GM21717 (cell line): ENCODE data around the gene FREM2.

Experiments
- ATAC-seq: cut with Tn5 transposase; IDR thresholded peaks from one replicate; pipeline ENCODE4 v1.9.1; 2021; ENCODE audit warnings: mild to moderate bottlenecking, moderate library complexity; ENCODE audit not compliant: unreplicated experiment

FREM2 gene

DNA sequence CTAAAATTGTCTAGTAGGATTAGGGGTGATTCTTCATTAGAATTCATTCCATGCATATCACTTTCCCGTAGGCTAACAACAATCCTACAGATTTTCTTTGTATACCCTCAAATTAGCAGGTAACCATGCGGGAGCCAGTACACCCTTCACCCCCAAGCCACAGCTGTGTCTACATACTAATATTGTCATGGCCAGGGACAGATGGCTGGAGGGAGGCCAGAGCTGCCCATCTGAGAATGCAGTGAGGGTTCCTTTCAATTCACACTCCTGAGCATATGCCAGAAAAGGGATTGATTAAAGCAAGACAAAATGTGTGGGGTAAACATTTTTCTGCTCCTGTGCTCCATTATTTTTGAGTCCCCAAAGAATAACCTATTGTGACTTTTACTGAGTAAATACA is 68.9 kb downstream of the FREM2 start:
- ATAC-seq: no peak

- no peak for ATAC-seq
Measured at GRCh38 chr13:38758277-38758676, 71.4 kb downstream of the FREM2 start.

DNA sequence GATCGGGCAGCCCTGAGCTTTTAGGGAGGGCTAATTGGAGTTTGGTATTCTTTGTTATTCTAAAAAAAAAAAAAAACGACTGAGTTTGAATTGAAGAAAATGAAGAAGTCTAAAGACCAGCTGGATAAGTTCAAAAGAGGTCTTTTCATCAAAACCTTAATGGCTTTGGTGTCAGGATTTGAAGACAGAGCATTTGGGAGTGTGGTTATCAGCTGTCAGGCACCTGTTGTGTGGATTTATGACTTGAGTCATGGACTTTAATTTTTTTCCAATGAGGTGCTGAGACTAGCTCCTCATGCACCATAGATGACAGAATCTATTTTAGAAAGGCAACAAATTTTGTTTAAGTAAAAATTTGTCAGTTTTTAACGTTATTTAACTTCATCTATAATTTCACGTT is 72.5 kb downstream of the FREM2 start:
- no peak for ATAC-seq

GRCh38 chr13:38763446-38764381 is 76.8 kb downstream of the FREM2 start:
- no peak for ATAC-seq

GRCh38 chr13:38766799-38767198 is 79.9 kb downstream of the FREM2 start:
- no peak for ATAC-seq

DNA sequence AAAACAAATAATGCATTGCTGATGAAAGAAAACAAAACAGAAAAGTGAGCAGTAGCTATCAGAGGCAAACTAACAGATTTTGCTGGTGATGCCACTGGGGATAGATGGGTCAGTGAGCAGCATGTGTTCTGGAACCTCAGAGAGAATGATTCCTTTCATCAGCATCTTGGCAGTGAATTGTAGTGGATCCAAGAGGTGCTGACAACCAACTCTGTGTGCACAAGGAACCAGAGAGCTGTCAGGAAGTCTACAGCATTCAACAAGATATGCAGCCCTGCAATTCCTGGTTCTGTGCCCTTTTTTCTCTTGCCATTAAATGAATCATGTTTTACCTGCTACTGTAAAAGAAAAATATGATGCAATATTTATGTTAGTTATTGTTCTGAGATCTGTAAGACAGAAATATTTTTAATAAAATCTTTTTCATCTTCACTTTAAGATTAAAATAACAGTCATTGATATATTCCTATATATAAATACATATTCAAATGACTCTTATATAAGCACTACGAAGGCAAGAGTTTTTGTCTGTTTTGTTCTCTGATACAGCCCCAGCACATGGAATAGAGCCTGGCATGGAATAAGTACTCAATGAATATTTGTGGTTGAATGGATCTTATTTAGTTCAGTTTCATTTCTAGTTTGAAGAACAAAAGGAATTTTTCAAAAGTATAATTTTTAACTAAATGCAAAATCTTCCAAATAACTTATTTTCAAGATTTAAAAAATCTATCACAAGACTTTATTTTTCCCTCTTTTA is 80.8 kb downstream of the FREM2 start:
- ATAC-seq: no peak

DNA sequence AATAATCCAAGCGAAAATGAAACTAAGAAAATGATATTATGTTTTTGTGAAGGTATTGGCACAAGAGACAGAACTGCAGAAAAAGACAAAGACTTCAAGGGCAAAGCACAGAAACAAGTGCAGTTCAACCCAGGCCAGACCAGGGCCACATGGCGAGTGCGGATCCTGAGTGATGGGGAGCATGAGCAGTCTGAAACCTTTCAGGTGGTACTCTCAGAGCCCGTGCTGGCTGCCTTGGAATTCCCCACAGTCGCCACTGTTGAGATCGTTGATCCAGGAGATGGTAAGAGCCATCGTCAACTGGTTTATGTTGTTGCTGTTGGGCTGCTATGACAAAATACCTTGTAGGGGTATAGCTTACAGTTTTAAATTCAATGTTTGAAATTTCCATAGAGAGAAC is 82.6 kb downstream of the FREM2 start:
- ATAC-seq: no peak

- no peak for ATAC-seq
Measured at GRCh38 chr13:38775085-38775484, 88.2 kb downstream of the FREM2 start.

DNA sequence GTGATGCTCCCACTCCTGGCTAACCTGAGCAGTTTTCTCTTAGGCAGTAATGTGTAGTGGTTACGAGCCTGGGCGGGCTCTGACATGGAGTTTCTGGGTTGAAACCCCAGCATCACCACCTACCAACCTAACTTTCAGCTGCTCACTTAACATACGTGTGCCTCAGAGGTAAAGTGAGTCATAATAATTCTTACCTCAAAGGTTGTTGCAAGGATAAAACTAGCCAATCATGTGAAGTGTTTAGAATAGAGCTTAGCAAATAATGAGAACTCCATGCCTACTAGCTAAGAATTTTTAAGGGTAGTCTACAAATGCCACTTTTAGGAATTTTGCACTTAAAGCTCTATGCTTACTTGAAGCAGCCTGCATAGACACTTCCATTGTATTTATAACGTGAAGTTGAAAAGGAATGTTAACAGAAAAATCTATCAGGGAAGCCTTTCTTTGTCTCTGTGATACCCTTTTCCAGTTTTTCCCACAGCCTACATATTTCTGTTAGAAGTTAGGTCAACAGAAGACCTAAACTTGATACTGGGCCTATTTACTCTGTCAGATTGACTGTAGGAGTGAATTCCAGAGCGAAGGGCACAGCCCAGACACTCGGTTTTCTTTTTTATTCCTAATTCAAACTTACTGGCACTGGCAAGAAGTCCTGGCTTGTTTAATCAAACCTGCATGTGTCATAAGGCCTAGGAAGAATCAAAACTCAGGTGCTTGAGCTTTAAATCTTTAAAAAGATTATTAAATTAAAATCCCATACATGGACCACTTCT is 90.7 kb downstream of the FREM2 start:
- no peak for ATAC-seq

GRCh38 chr13:38781539-38781938 is 94.7 kb downstream of the FREM2 start:
- ATAC-seq: no peak

- ATAC-seq: no peak
Measured at GRCh38 chr13:38784036-38784880, 97.4 kb downstream of the FREM2 start.

DNA sequence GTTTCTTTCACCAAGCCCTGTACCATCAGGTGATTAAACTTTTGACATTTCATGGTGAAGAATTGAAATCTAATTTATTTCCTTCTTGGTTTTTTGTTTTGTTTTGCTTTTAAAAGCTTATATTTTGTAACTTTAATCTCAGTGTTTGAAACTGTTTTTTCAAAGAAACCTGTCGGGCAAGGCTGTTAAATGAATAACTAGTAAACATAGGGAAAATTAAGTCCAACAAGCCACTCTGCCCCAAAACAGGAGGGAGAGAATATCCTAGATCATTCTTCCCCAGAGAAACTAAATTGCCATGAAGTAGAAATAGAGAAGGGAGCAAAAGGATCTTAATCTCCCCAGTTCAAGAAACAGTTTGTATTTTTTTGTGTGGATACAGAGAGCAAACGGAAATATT is 98.2 kb downstream of the FREM2 start:
- no peak for ATAC-seq

- no peak for ATAC-seq
Measured at GRCh38 chr13:38785490-38785889, 98.6 kb downstream of the FREM2 start.

DNA sequence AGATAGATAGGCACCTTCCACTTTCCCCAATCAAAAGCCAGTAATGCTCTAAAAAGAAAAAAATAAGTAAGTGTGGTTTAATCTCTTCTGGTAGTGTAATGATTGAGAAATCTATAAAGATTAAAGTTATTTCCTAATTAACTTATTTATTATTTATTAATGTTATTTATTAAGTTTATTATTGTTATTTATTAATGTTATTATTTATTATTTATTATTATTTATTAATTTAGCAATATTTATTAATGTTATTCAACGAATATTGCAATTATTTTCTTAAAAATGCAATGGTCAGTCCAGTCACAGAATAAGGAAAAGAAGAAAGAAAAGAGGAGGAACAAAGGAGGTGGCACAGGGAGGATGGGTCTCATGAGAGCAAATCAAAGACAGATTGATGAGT is 100.7 kb downstream of the FREM2 start:
- no peak for ATAC-seq

DNA sequence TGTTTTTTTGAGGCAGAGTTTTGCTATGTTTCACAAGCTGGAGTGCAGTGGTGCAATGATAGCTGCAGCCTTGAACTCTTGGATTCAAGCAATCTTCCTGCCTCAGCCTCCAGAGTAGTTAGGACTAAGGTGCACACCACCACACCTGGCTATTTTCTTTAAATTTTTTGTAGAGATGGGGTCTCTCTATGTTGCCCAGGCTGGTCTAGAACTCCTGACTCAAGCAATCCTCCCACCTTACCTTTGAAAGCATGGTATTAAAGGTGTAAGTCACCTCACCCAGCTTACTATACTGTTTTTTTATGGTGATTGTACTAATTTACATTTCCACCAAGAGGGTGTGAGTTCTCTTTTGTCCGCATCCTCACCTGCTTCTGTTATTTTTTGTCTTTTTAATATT is 110.0 kb downstream of the FREM2 start:
- no peak for ATAC-seq

DNA sequence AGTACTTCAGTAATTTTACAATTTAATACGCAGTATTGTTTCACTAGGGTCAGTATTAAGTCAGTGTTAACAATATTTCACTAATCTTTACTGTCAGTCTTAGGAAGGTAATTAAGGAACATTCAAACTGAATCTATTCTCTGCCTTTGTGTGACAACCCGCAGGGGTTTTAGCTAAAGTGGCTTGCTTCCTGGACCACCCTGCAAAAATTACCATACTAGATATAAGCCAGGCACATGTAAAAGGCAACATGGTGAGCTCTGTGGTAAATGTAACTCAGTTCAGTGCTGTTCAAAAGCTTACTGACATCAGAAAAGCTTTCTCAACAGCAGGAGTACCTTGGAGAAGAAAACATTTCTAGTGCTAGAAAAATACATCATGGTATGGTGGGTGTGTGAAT is 116.7 kb downstream of the FREM2 start:
- no peak for ATAC-seq

DNA sequence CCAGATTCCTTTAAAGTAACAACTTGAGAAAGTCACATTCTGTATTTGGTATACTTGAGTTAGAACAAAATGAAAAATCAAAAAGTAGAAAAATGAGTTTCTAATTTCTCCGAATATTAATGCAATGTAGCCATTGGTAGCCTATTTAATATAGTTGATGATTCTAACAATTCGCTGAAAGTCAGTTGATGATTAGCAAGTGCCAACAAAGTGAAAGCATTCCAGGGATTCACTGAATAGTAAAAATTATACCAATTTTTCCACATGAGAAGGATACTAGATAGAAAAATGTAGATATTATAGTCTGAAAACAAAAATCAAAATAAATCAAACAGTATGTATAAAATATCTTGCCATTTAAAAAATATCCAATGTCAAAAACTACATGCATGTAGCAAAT is 117.2 kb downstream of the FREM2 start:
- ATAC-seq: no peak

DNA sequence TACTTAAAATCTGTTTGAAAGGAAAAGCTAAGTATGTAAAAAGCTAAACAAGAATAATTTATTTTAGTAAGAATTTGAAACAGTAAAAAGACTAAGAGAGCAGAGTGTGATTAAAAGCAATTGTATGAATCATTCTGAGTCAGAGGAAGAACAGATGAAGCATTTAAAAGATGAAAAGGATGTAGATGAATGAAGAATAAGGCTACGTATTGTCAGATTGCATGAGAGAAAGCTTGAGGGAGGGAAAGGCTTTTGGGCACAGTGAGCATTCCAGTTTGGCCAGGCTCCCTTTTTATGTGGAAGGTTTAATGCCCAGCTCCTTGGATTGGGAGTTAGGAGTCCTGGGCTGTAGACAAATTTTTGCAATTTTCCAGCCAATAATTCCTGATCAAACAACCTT is 117.7 kb downstream of the FREM2 start:
- ATAC-seq: no peak

DNA sequence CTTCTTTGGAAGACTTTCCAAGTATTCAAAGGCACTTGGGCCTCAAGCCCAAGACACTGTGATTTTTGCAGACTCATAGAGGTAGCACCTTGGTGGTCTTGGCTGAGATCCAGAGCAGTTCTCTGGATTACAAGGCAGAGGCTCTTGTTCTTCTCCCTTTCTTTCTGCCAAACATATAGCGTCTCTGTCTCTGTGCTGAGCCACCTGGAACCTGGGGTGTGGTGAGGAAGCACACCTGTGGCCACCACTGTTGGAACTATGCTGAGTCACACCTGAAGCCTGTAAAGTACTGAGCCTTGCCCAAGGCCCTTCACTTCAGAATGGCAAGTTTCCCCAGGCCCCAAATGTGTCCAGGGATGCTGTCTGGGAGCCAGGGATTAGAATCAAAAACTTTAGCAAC is 127.5 kb downstream of the FREM2 start:
- no peak for ATAC-seq

GRCh38 chr13:38819053-38819452 is 132.2 kb downstream of the FREM2 start:
- no peak for ATAC-seq

DNA sequence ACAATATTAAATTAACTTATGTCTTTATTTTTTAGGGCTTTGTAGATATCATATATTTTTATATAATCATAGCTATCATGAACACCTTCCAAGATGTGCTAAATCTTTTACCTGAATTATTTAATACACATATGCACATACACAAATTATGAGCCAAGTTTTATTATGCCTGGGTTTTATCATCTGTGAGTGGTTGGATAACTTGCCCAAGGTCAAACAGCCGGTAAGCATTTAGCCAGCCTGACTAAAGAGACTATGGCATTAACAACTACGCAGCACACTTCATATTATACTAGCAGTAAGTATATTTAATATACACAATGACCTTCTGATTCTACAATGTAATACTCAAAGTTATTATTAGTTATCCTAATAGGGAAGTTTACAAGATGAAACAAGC is 132.7 kb downstream of the FREM2 start:
- no peak for ATAC-seq
